GM23338 (cell line): ENCODE measurements around the gene ZNF324. TPM values are rescaled to one million over a fixed set of nuclear protein-coding genes. Genes with fewer than 3 reads are reported as not detected.

Experiments used
- ATAC-seq: fragments of 200-7000 bp; cut with Tn5 transposase; 3 replicates; pipeline ENCODE4 v1.9.1; 2020
- DNase-seq: peaks from one replicate; pipeline ENCODE4 v3.0.0-alpha.2; 2015; ENCODE audit warnings: low spot score
- H2AFZ ChIP-seq: fragments of 200-600 bp; sonication (generic); 2 replicates; pipeline ENCODE4 v1.8.0; 2016; ENCODE audit warnings: antibody characterized with exemption, mild to moderate bottlenecking, moderate library complexity
- H3F3A ChIP-seq: fragments of 200-600 bp; sonication (generic); replicated peaks from 2 replicates; pipeline ENCODE4 v1.8.0; 2017; ENCODE audit warnings: antibody characterized with exemption, mixed run types, low read depth
- H3K27ac ChIP-seq: fragments of 200-600 bp; sonication (generic); 2 replicates; pipeline ENCODE4 v1.6.1; 2016; ENCODE audit warnings: low read depth
- H3K27me3 ChIP-seq: fragments of 200-600 bp; sonication (generic); 2 replicates; pipeline ENCODE4 v1.8.0; 2016; ENCODE audit warnings: mild to moderate bottlenecking, mixed run types, moderate library complexity; ENCODE audit not compliant: insufficient read depth
- H3K36me3 ChIP-seq: fragments of 200-600 bp; sonication (generic); 2 replicates; pipeline ENCODE4 v1.8.0; 2016; ENCODE audit warnings: mild to moderate bottlenecking; ENCODE audit not compliant: insufficient read depth
- H3K4me1 ChIP-seq: fragments of 200-600 bp; sonication (generic); 2 replicates; pipeline ENCODE4 v1.8.0; 2016; ENCODE audit warnings: mild to moderate bottlenecking, moderate library complexity; ENCODE audit not compliant: insufficient read depth
- H3K4me2 ChIP-seq: fragments of 200-600 bp; sonication (generic); 2 replicates; pipeline ENCODE4 v1.7.1; 2017; ENCODE audit warnings: mixed run types
- H3K4me3 ChIP-seq: fragments of 200-600 bp; sonication (generic); 2 replicates; pipeline ENCODE4 v1.6.1; 2016; ENCODE audit warnings: mixed run types
- H3K79me2 ChIP-seq: fragments of 200-600 bp; sonication (generic); replicated peaks from 2 replicates; pipeline ENCODE4 v1.8.0; 2017; ENCODE audit warnings: mild to moderate bottlenecking; ENCODE audit not compliant: insufficient read depth
- H3K9me2 ChIP-seq: fragments of 200-600 bp; sonication (generic); 2 replicates; pipeline ENCODE4 v1.8.0; 2017; ENCODE audit not compliant: insufficient read depth
- H4K20me1 ChIP-seq: fragments of 200-600 bp; sonication (generic); replicated peaks from 2 replicates; pipeline ENCODE4 v1.8.0; 2017; ENCODE audit warnings: mild to moderate bottlenecking; ENCODE audit not compliant: insufficient read depth
- H3K27ac Mint-ChIP-seq: 2 replicates; pipeline ENCODE4 v1.8.0; 2020; ENCODE audit warnings: inconsistent platforms, mild to moderate bottlenecking, moderate library complexity, mixed read lengths
- H3K27me3 Mint-ChIP-seq: 3 replicates; pipeline ENCODE4 v1.8.0; 2022; ENCODE audit warnings: low read depth, mild to moderate bottlenecking, moderate library complexity, mixed read lengths, inconsistent platforms; ENCODE audit not compliant: insufficient read depth, poor library complexity
- H3K36me3 Mint-ChIP-seq: 3 replicates; pipeline ENCODE4 v1.8.0; 2021; ENCODE audit warnings: low read depth, mild to moderate bottlenecking, inconsistent platforms, moderate library complexity, mixed read lengths
- H3K4me1 Mint-ChIP-seq: 3 replicates; pipeline ENCODE4 v1.8.0; 2020; ENCODE audit warnings: mild to moderate bottlenecking, inconsistent platforms, mixed read lengths
- H3K4me3 Mint-ChIP-seq: 3 replicates; pipeline ENCODE4 v1.8.0; 2021; ENCODE audit warnings: moderate library complexity, mild to moderate bottlenecking, inconsistent platforms, mixed read lengths
- H3K9me3 Mint-ChIP-seq: 3 replicates; pipeline ENCODE4 v1.8.0; 2020; ENCODE audit warnings: moderate library complexity, mild to moderate bottlenecking, inconsistent platforms, mixed read lengths
- ETS1 ChIP-seq: IDR thresholded peaks from 2 replicates; pipeline ENCODE4 v1.6.1; 2016; ENCODE audit warnings: antibody characterized with exemption
- EZH2 ChIP-seq: fragments of 200-600 bp; sonication (generic); IDR thresholded peaks from one replicate; pipeline ENCODE4 v1.8.0; 2017; ENCODE audit warnings: antibody characterized with exemption, mild to moderate bottlenecking, low read depth; ENCODE audit not compliant: unreplicated experiment
- JUNB ChIP-seq: IDR thresholded peaks from one replicate; pipeline ENCODE4 v1.6.1; 2016; ENCODE audit warnings: antibody characterized with exemption; ENCODE audit not compliant: unreplicated experiment
- POLR2AphosphoS5 ChIP-seq: IDR thresholded peaks from 2 replicates; pipeline ENCODE4 v1.6.1; 2016; ENCODE audit warnings: antibody characterized with exemption, low read depth
- REST ChIP-seq: IDR thresholded peaks from one replicate; pipeline ENCODE4 v1.6.1; 2018; ENCODE audit warnings: antibody characterized with exemption; ENCODE audit not compliant: unreplicated experiment
- ZNF114 ChIP-seq: fragments of 250-450 bp; sonication (Bioruptor Pico); IDR thresholded peaks from 2 replicates; pipeline ENCODE4 v1.5.0; 2020; ENCODE audit warnings: mild to moderate bottlenecking, moderate library complexity
- ZNF331 ChIP-seq: fragments of 250-450 bp; sonication (Bioruptor Pico); IDR thresholded peaks from 2 replicates; pipeline ENCODE4 v1.5.0; 2020; ENCODE audit warnings: low read depth, mild to moderate bottlenecking, moderate library complexity
- ZNF462 ChIP-seq: fragments of 250-450 bp; sonication (Bioruptor Pico); IDR thresholded peaks from 2 replicates; pipeline ENCODE4 v1.5.0; 2020; ENCODE audit warnings: mild to moderate bottlenecking, moderate library complexity
- polyA plus RNA-seq: library from polyadenylated mRNA; unstranded; fragments of >200 nt; fragmentation: Nextera tagmentation; extraction: Ambion mirVana; gene quantifications from 2 replicates; pipeline ENCODE4 v1.2.1, GENCODE V29; 2016
- total RNA-seq: library from RNA; depleted of rRNA; stranded (reverse); fragments of >200 nt; shearing (Covaris generic); gene quantifications from 2 replicates; pipeline ENCODE4 v1.2.3, GENCODE V29; 2014

The ZNF324 gene
- total and polyA plus RNA-seq, 2 experiments from 2014 or later, result 3.9 to 15.0 TPM

- TF ChIP-seq ZNF462 (CRISPR knock-in tag) (no peak), ZNF331 (CRISPR knock-in tag) (no peak), EZH2 (no peak)
These were observed 10.2 kb downstream of the ZNF324 start (continued) for GRCh38 chr19:58477130-58477529.

- no peaks in the 10 kb centered on the region for H3K79me2 ChIP-seq
- TF ChIP-seq ETS1 (no peak), ZNF114 (CRISPR knock-in tag) (no peak), ZNF331 (CRISPR knock-in tag) (no peak), JUNB (no peak), REST (no peak), POLR2AphosphoS5 (no peak)
These were observed 11.0 kb downstream of the ZNF324 start for GRCh38 chr19:58477871-58478270.

More at GRCh38 chr19:58477871-58478270, 11.0 kb downstream of the ZNF324 start:
- Histone ChIP-seq H4K20me1 (no peaks in the 10 kb centered on the region; the same call in 1 of the 2 replicates), H3K4me3 (no peak overlapping the region), H3K36me3 (no peaks in the 10 kb centered on the region), H3K4me2 (no peak overlapping the region), H3K4me1 (peaks cover 4% of the 10 kb centered on the region; the same call in 1 of the 2 replicates), H2AFZ (no peak overlapping the region), H3K27ac (no peak overlapping the region), H3K9me2 (no peaks in the 10 kb centered on the region), H3K27me3 (no peaks in the 10 kb centered on the region), H3F3A (peaks cover 13% of the 10 kb centered on the region)
- H3K4me3 Mint-ChIP-seq, result no peak overlapping the region
- DNase-seq (no peak), ATAC-seq (no peak)
- H3K36me3 Mint-ChIP-seq, result peaks cover 3% of the 10 kb centered on the region; the same call in 1 of the 3 replicates
- H3K4me1 Mint-ChIP-seq, result peaks cover 10% of the 10 kb centered on the region
- peaks cover 23% of the 10 kb centered on the region for H3K27me3 Mint-ChIP-seq
- no peaks in the 10 kb centered on the region; the same call in 2 of the 3 replicates for H3K9me3 Mint-ChIP-seq
- no peak overlapping the region for H3K27ac Mint-ChIP-seq
